GOT3 (cell line): Measurements from ENCODE around the gene SH3RF1.

ENCODE experiments used
- DNase-seq: peaks from one replicate; lab custom pipeline; 2025; ENCODE audit warnings: mixed read lengths; lab: John Stamatoyannopoulos, UW

The SH3RF1 gene

GRCh38 chr4:169132561-169133305, 138.0 kb downstream of the SH3RF1 start:
- no peak for DNase-seq

- DNase-seq, result no peak
Measured at GRCh38 chr4:169131556-169132208, 139.1 kb downstream of the SH3RF1 start.

GRCh38 chr4:169128902-169129301, 141.9 kb downstream of the SH3RF1 start:
- no peak for DNase-seq

GRCh38 chr4:169127314-169127713, 143.4 kb downstream of the SH3RF1 start:
- DNase-seq, result no peak

- no peak for DNase-seq
Measured at GRCh38 chr4:169124661-169125060, 146.1 kb downstream of the SH3RF1 start.

GRCh38 chr4:169122422-169122821, 148.3 kb downstream of the SH3RF1 start:
- no peak for DNase-seq

- DNase-seq, result no peak
Measured at GRCh38 chr4:169121861-169122382, 148.8 kb downstream of the SH3RF1 start.

- no peak for DNase-seq
Measured at GRCh38 chr4:169120624-169121023, 150.1 kb downstream of the SH3RF1 start.

GRCh38 chr4:169119536-169119935, 151.2 kb downstream of the SH3RF1 start:
- no peak for DNase-seq

GRCh38 chr4:169117591-169118081, 153.1 kb downstream of the SH3RF1 start:
- no peak for DNase-seq

- no peak for DNase-seq
Measured at GRCh38 chr4:169116270-169116901, 154.4 kb downstream of the SH3RF1 start.

GRCh38 chr4:169115897-169116254, 154.9 kb downstream of the SH3RF1 start:
- no peak for DNase-seq

- DNase-seq, result no peak
Measured at GRCh38 chr4:169115144-169115896, 155.4 kb downstream of the SH3RF1 start.

GRCh38 chr4:169114341-169114974, 156.3 kb downstream of the SH3RF1 start:
- no peak for DNase-seq

GRCh38 chr4:169110633-169111032, 160.1 kb downstream of the SH3RF1 start:
- no peak for DNase-seq

GRCh38 chr4:169109035-169109675, 161.6 kb downstream of the SH3RF1 start:
- no peak for DNase-seq

- no peak for DNase-seq
Measured at GRCh38 chr4:169108303-169108702, 162.5 kb downstream of the SH3RF1 start.

- DNase-seq, result no peak
Measured at GRCh38 chr4:169107528-169107927, 163.2 kb downstream of the SH3RF1 start.

- no peak for DNase-seq
Measured at GRCh38 chr4:169106696-169107229, 164.0 kb downstream of the SH3RF1 start.

GRCh38 chr4:169105620-169106019, 165.1 kb downstream of the SH3RF1 start:
- no peak for DNase-seq

GRCh38 chr4:169103966-169104412, 166.8 kb downstream of the SH3RF1 start:
- DNase-seq, result no peak
